Activated naive CD4-positive, alpha-beta T cell (primary cell): ENCODE measurements around the gene TBC1D8.

ENCODE experiments used
- DNase-seq, 4 experiments: peaks; one replicate each; lab custom pipeline; 2025; lab: John Stamatoyannopoulos, UW

The TBC1D8 gene

GRCh38 chr2:101111917-101112771, 39.0 kb downstream of the TBC1D8 start:
- no peak for DNase-seq

- DNase-seq, result no peak
Observed at GRCh38 chr2:101111262-101111838, 39.8 kb downstream of the TBC1D8 start.

GRCh38 chr2:101109451-101110118, 41.6 kb downstream of the TBC1D8 start:
- no peak for DNase-seq

- no peak for DNase-seq
Observed at GRCh38 chr2:101108357-101108756, 42.8 kb downstream of the TBC1D8 start.

GRCh38 chr2:101107241-101107640, 43.9 kb downstream of the TBC1D8 start:
- no peak for DNase-seq

GRCh38 chr2:101106453-101107181, 44.6 kb downstream of the TBC1D8 start:
- DNase-seq, result no peak

GRCh38 chr2:101105654-101106053, 45.5 kb downstream of the TBC1D8 start:
- no peak for DNase-seq

- no peak for DNase-seq
Observed at GRCh38 chr2:101097638-101098037, 53.5 kb downstream of the TBC1D8 start.

- DNase-seq, result no peak
Observed at GRCh38 chr2:101096619-101097142, 54.5 kb downstream of the TBC1D8 start.

GRCh38 chr2:101094351-101094750, 56.8 kb downstream of the TBC1D8 start:
- DNase-seq, result no peak

- DNase-seq, result no peak
Observed at GRCh38 chr2:101089942-101090799, 61.0 kb downstream of the TBC1D8 start.

- DNase-seq, result no peak
Observed at GRCh38 chr2:101089419-101089818, 61.8 kb downstream of the TBC1D8 start.

GRCh38 chr2:101087638-101088037, 63.5 kb downstream of the TBC1D8 start:
- no peak for DNase-seq

GRCh38 chr2:101083613-101084012, 67.6 kb downstream of the TBC1D8 start:
- no peak for DNase-seq

GRCh38 chr2:101082998-101083397, 68.2 kb downstream of the TBC1D8 start:
- no peak for DNase-seq

GRCh38 chr2:101081375-101081907, 69.7 kb downstream of the TBC1D8 start:
- DNase-seq, result no peak

- no peak for DNase-seq
Observed at GRCh38 chr2:101080211-101081068, 70.7 kb downstream of the TBC1D8 start.

- no peak for DNase-seq
Observed at GRCh38 chr2:101076581-101076980, 74.6 kb downstream of the TBC1D8 start.

GRCh38 chr2:101064868-101065549, 86.2 kb downstream of the TBC1D8 start:
- DNase-seq, result no peak
